Panc1 (cell line): ENCODE data around the gene LRRC18. TPM values are rescaled to one million over a fixed set of nuclear protein-coding genes. Genes with fewer than 3 reads are reported as not detected.

ENCODE experiments used
- ATAC-seq: fragments of 200-7000 bp; cut with Tn5 transposase; 2 replicates; pipeline ENCODE4 v1.9.1; 2020; ENCODE audit warnings: mild to moderate bottlenecking, moderate library complexity
- BruUV-seq: library from RNA; stranded (reverse); fragments of 400-500 nt; replicated peaks from 2 replicates; lab custom pipeline; 2021; lab: Mats Ljungman, UMichigan
- CTCF ChIA-PET: fragments of 300-600 bp; sonication (Branson Sonifier 250); formaldehyde crosslinking; loops from one replicate; lab custom pipeline; 2022; ENCODE audit warnings: antibody characterized with exemption; lab: Charles Lee
- POLR2A ChIA-PET: fragments of 300-600 bp; sonication (Branson Sonifier 250); formaldehyde crosslinking; loops from one replicate; lab custom pipeline; 2022; ENCODE audit warnings: antibody characterized with exemption; lab: Charles Lee
- DNase-seq: peaks from one replicate; pipeline ENCODE4 v3.0.0-alpha.2; 2010; ENCODE audit warnings: low read depth, low spot score
- H3K27ac ChIP-seq: 2 replicates; pipeline ENCODE4 v1.5.1; 2011; ENCODE audit warnings: mild to moderate bottlenecking, low read length, inconsistent platforms
- H3K27me3 ChIP-seq: fragments of 200-500 bp; sonication (Bioruptor generic); 2 replicates; pipeline ENCODE4 v1.6.0; 2014; ENCODE audit warnings: low read length, inconsistent platforms; ENCODE audit not compliant: control insufficient read depth, insufficient read depth
- H3K36me3 ChIP-seq: fragments of 200-500 bp; sonication (Bioruptor generic); 2 replicates; pipeline ENCODE4 v1.5.1; 2014; ENCODE audit warnings: inconsistent platforms, mild to moderate bottlenecking, low read length, moderate library complexity; ENCODE audit not compliant: control insufficient read depth, insufficient read depth
- H3K4me1 ChIP-seq: 2 replicates; pipeline ENCODE4 v1.5.1; 2011; ENCODE audit warnings: inconsistent platforms, mild to moderate bottlenecking, low read length, moderate library complexity; ENCODE audit not compliant: control insufficient read depth, insufficient read depth
- H3K4me3 ChIP-seq, 2 experiments: 2 replicates each; pipeline ENCODE4 v1.5.1; 2011 to 2012; ENCODE audit warnings: low read depth in 2 of 2, low read length in 2 of 2, mild to moderate bottlenecking in 2 of 2, inconsistent platforms in 1 of 2, moderate library complexity in 1 of 2
- H3K9me3 ChIP-seq: fragments of 200-500 bp; sonication (Bioruptor generic); 2 replicates; pipeline ENCODE4 v1.5.1; 2014; ENCODE audit warnings: low read depth, mild to moderate bottlenecking, inconsistent platforms, low read length, moderate library complexity; ENCODE audit not compliant: control insufficient read depth, insufficient read depth
- CTCF ChIP-seq: fragments of 450-650 bp; IDR thresholded peaks from 2 replicates; pipeline ENCODE4 v1.5.1; 2017; ENCODE audit warnings: mild to moderate bottlenecking
- POLR2AphosphoS5 ChIP-seq: IDR thresholded peaks from 2 replicates; pipeline ENCODE4 v1.6.1; 2012; ENCODE audit warnings: mild to moderate bottlenecking, low read depth, low read length, moderate library complexity
- REST ChIP-seq, 2 experiments: IDR thresholded peaks; 2 replicates each; pipeline ENCODE4 v1.6.1; 2011 to 2012; ENCODE audit warnings: low read depth in 2 of 2, control low read depth in 1 of 2, low read length in 1 of 2, mild to moderate bottlenecking in 1 of 2, moderate library complexity in 1 of 2; ENCODE audit not compliant: insufficient read depth in 1 of 2
- SIN3A ChIP-seq: IDR thresholded peaks from 2 replicates; pipeline ENCODE4 v1.6.1; 2012; ENCODE audit warnings: low read depth, mild to moderate bottlenecking, low read length, moderate library complexity, borderline replicate concordance; ENCODE audit not compliant: insufficient read depth
- TCF7L2 ChIP-seq: IDR thresholded peaks from 2 replicates; pipeline ENCODE4 v1.6.1; 2011; ENCODE audit warnings: mild to moderate bottlenecking, low read depth, low read length, inconsistent platforms
- in situ Hi-C: cut with HindIII; loops from 2 replicates; pipeline ENCODE4 v1.10.0; 2016; ENCODE audit warnings: low sequenced_read_pairs, low pct_unique_long_range_greater_than_20kb
- intact Hi-C: fragments of 100-400 bp; cut with micrococcal nuclease; formaldehyde crosslinking; loops from one replicate; pipeline ENCODE4 v1.10.0; 2022; ENCODE audit not compliant: unreplicated experiment
- total RNA-seq: library from RNA; stranded (reverse); gene quantifications from one replicate; pipeline ENCODE4 v1.2.1, GENCODE V29; 2021; ENCODE audit not compliant: unreplicated experiment

LRRC18 gene
- total RNA-seq, 1 experiment from 2014 or later = not detected

GRCh38 chr10:48882881-48883280 is 56.8 kb downstream of the LRRC18 start:
- ATAC-seq (no peak), DNase-seq (no peak)
- Histone ChIP-seq H3K27me3 (no peaks in the 10 kb centered on the region; the same call in 1 of the 2 replicates), H3K36me3 (no peaks in the 10 kb centered on the region), H3K9me3 (no peaks in the 10 kb centered on the region), H3K4me1 (no peaks in the 10 kb centered on the region), H3K4me3 (no peak overlapping the region), H3K27ac (no peak overlapping the region)
- CTCF ChIA-PET = no interaction called here
- POLR2A ChIA-PET = no interaction called here
- in situ Hi-C loops = no loop called here
- intact Hi-C loops = no loop called here
- TF ChIP-seq CTCF = no peak
- no peak for TF ChIP-seq REST (IDR thresholded peaks at IDR 0.05; ENCODE audit: insufficient read depth in 1 of 2, low read depth in 2 of 2, low read length in 1 of 2)
- no TSS peak for BruUV-seq

GRCh38 chr10:48881937-48882336 is 57.7 kb downstream of the LRRC18 start:
- no peaks in the 10 kb centered on the region for H3K36me3 ChIP-seq
- ChIA-PET POLR2A (no interaction called here), CTCF (no interaction called here)
- TF ChIP-seq TCF7L2 (no peak), SIN3A (no peak), POLR2AphosphoS5 (no peak), REST (IDR thresholded peaks at IDR 0.05; ENCODE audit: insufficient read depth in 1 of 2, low read depth in 2 of 2, low read length in 1 of 2) (no peak), CTCF (no peak)
- H3K4me3 ChIP-seq = no peak overlapping the region
- no peaks in the 10 kb centered on the region for H3K9me3 ChIP-seq
- no peak for ATAC-seq
- in situ Hi-C loops (no loop called here), intact Hi-C loops (no loop called here)
- no peak for DNase-seq
- H3K27ac ChIP-seq = no peak overlapping the region
- no TSS peak for BruUV-seq
- H3K4me1 ChIP-seq = no peaks in the 10 kb centered on the region
- no peaks in the 10 kb centered on the region; the same call in 1 of the 2 replicates for H3K27me3 ChIP-seq
